PC-9 (cell line): Measurements from ENCODE around the gene ARID2.

Experiments
- CTCF ChIP-seq: fragments of 200-600 bp; sonication (generic); conservative IDR thresholded peaks from 2 replicates; pipeline ENCODE4 v1.6.1; 2017; ENCODE audit warnings: mixed run types, antibody characterized with exemption, mild to moderate bottlenecking, moderate library complexity
- EZH2 ChIP-seq: fragments of 200-600 bp; sonication (generic); IDR thresholded peaks from 2 replicates; pipeline ENCODE4 v1.8.0; 2017; ENCODE audit warnings: antibody characterized with exemption, low read depth

DNA sequence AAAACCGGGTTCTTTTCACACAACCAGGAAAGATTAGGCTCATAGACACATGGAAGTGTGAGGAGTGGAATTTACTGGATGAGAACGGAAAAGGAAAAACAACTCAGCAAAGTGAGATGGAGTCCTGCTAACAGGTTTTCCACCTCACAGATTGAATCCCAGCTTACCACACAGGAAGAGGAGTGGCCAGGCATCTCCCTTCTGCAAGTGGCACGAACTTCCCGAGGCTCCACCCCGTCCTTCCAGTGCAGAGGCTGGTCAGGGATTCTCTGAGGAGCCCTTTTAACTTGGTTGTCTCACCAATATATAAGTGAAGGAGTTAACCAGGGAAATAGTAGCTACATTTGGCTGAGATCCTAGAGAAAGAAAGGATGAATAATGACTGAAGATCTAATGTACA lies 158.0 kb downstream of the ARID2 start:
- no peak for TF ChIP-seq CTCF
- no peak for TF ChIP-seq EZH2
